ENCODE data around the gene ABCG8. TPM values are rescaled to one million over a fixed set of nuclear protein-coding genes. Genes with fewer than 3 reads are reported as not detected.

Gene ABCG8
- polyA plus RNA-seq, 4 donors = 10.5 to 38.9 (median 24.7) TPM

DNA sequence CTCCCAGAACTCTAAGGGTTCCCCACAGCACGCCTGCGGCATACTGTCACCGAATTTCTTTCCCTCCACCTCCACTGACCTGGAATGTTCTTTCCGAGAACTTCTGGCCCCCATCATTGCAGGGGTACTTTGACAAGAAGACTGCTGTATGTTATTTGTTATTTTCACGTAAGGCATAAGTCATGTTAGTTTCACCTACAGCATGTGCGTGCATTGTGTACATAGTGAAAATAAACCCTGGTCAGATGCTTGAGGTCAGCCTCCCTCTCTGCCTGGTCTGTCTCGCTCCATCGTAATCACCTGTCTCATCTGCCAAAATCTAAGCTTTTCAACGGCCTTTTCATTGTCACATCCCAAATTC is 4.1 kb downstream of the ABCG8 start:
- H3K36me3 ChIP-seq (ENCODE audit: control insufficient read depth in 3 of 3, insufficient read depth in 2 of 3, low read depth in 1 of 3, low read length in 3 of 3) = peaks cover 0 to 41% (median 6%) of the 10 kb centered on the region in 3 donors
- H3K27ac ChIP-seq (ENCODE audit: low read depth in 1 of 3, low read length in 2 of 3) = peak overlapping the region in 1 of 3 donors; percentile 2
- H3K27me3 ChIP-seq (ENCODE audit: control insufficient read depth in 3 of 3, insufficient read depth in 3 of 3, low read length in 3 of 3) = no peaks in the 10 kb centered on the region
- no peaks in the 10 kb centered on the region for H3K9me3 ChIP-seq (ENCODE audit: control insufficient read depth in 2 of 2, insufficient read depth in 1 of 2, low read depth in 1 of 2, low read length in 1 of 2)
- peaks cover 0 to 44% (median 3%) of the 10 kb centered on the region in 3 donors for H3K4me1 ChIP-seq (ENCODE audit: control insufficient read depth in 3 of 3, insufficient read depth in 2 of 3, low read depth in 1 of 3, low read length in 2 of 3)
- FAIRE-seq (no peak), DNase-seq (no peak)
- peak overlapping the region in 1 of 3 donors; percentile 80 for H3K4me3 ChIP-seq (ENCODE audit: low read depth in 1 of 3, low read length in 3 of 3)
- 84 to 92% (median 89%) methylated on average over 9 of the region's 9 CpGs for WGBS, 3 donors

- Histone ChIP-seq H3K36me3 (ENCODE audit: control insufficient read depth in 3 of 3, insufficient read depth in 2 of 3, low read depth in 1 of 3, low read length in 3 of 3) (peaks cover 0 to 51% (median 9%) of the 10 kb centered on the region in 3 donors), H3K27ac (ENCODE audit: low read depth in 1 of 3, low read length in 2 of 3) (peak overlapping the region in 1 of 3 donors; percentile 52), H3K9me3 (ENCODE audit: control insufficient read depth in 2 of 2, insufficient read depth in 1 of 2, low read depth in 1 of 2, low read length in 1 of 2) (no peaks in the 10 kb centered on the region), H3K27me3 (ENCODE audit: control insufficient read depth in 3 of 3, insufficient read depth in 3 of 3, low read length in 3 of 3) (no peaks in the 10 kb centered on the region), H3K4me1 (ENCODE audit: control insufficient read depth in 3 of 3, insufficient read depth in 2 of 3, low read depth in 1 of 3, low read length in 2 of 3) (peaks cover 0 to 33% (median 3%) of the 10 kb centered on the region in 3 donors), H3K4me3 (ENCODE audit: low read depth in 1 of 3, low read length in 3 of 3) (no peak overlapping the region)
- FAIRE-seq = no peak
- no peak for DNase-seq
- 78 to 93% (median 86%) methylated on average over 1 of the region's 1 CpG for WGBS, 3 donors
Measured at GRCh38 chr2:43845181-43845580, 6.4 kb downstream of the ABCG8 start.

DNA sequence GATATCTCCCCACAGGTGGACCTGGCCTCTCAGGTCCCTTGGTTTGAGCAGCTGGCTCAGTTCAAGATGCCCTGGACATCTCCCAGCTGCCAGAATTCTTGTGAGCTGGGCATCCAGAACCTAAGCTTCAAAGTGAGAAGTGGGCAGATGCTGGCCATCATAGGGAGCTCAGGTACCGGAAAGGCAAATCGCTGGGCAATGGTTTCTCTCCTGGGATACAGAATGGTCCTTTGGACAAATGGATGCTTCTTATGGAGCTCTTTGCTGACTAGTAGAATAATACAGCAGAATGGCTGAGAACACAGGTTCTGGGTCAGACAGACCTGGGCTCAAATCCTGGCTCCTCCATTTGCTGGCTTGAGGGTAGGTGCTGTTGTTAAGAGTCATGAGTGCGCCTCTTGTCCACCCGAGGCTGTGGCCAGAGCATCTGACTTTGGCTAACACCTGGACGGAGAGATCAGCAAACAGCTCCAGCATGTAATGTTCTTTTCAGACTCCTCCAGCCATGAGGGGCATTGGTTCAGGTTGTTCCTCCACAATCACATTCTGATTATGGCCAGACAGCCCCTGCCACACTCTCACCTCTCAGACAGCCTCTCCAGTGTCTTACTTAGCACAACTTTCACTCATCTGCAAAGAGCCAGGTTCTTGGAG is 7.5 kb downstream of the ABCG8 start:
- Histone ChIP-seq H3K27ac (ENCODE audit: low read depth in 1 of 3, low read length in 2 of 3) (peak overlapping the region in 2 of 3 donors; percentile 1 to 2), H3K36me3 (ENCODE audit: control insufficient read depth in 3 of 3, insufficient read depth in 2 of 3, low read depth in 1 of 3, low read length in 3 of 3) (peaks cover 0 to 47% (median 12%) of the 10 kb centered on the region in 3 donors), H3K4me3 (ENCODE audit: low read depth in 1 of 3, low read length in 3 of 3) (no peak overlapping the region), H3K27me3 (ENCODE audit: control insufficient read depth in 3 of 3, insufficient read depth in 3 of 3, low read length in 3 of 3) (no peaks in the 10 kb centered on the region), H3K9me3 (ENCODE audit: control insufficient read depth in 2 of 2, insufficient read depth in 1 of 2, low read depth in 1 of 2, low read length in 1 of 2) (no peaks in the 10 kb centered on the region), H3K4me1 (ENCODE audit: control insufficient read depth in 3 of 3, insufficient read depth in 2 of 3, low read depth in 1 of 3, low read length in 2 of 3) (peaks cover 0 to 30% (median 3%) of the 10 kb centered on the region in 3 donors)
- 89 to 93% (median 89%) methylated on average over 5 of the region's 5 CpGs for WGBS, 3 donors
- DNase-seq (no peak), FAIRE-seq (no peak)

GRCh38 chr2:43848214-43848613 is 9.4 kb downstream of the ABCG8 start:
- Histone ChIP-seq H3K4me3 (ENCODE audit: low read depth in 1 of 3, low read length in 3 of 3) (no peak overlapping the region), H3K27me3 (ENCODE audit: control insufficient read depth in 3 of 3, insufficient read depth in 3 of 3, low read length in 3 of 3) (no peaks in the 10 kb centered on the region), H3K27ac (ENCODE audit: low read depth in 1 of 3, low read length in 2 of 3) (no peak overlapping the region), H3K9me3 (ENCODE audit: control insufficient read depth in 2 of 2, insufficient read depth in 1 of 2, low read depth in 1 of 2, low read length in 1 of 2) (no peaks in the 10 kb centered on the region), H3K4me1 (ENCODE audit: control insufficient read depth in 3 of 3, insufficient read depth in 2 of 3, low read depth in 1 of 3, low read length in 2 of 3) (peaks cover 0 to 25% (median 3%) of the 10 kb centered on the region in 3 donors), H3K36me3 (ENCODE audit: control insufficient read depth in 3 of 3, insufficient read depth in 2 of 3, low read depth in 1 of 3, low read length in 3 of 3) (peaks cover 0 to 54% (median 14%) of the 10 kb centered on the region in 3 donors)
- FAIRE-seq (no peak), DNase-seq (no peak)
- 77 to 93% (median 87%) methylated on average over 1 of the region's 1 CpG for WGBS, 3 donors

GRCh38 chr2:43851011-43851980 is 12.5 kb downstream of the ABCG8 start:
- peaks cover 0 to 54% (median 16%) of the 10 kb centered on the region in 3 donors for H3K36me3 ChIP-seq (ENCODE audit: control insufficient read depth in 3 of 3, insufficient read depth in 2 of 3, low read depth in 1 of 3, low read length in 3 of 3)
- H3K4me1 ChIP-seq (ENCODE audit: control insufficient read depth in 3 of 3, insufficient read depth in 2 of 3, low read depth in 1 of 3, low read length in 2 of 3) = peaks cover 0 to 9% (median 2%) of the 10 kb centered on the region in 3 donors
- no peak overlapping the region for H3K4me3 ChIP-seq (ENCODE audit: low read depth in 1 of 3, low read length in 3 of 3)
- WGBS, 3 donors = 91 to 94% (median 92%) methylated on average over 20 of the region's 20 CpGs
- H3K27ac ChIP-seq (ENCODE audit: low read depth in 1 of 3, low read length in 2 of 3) = no peak overlapping the region
- no peak for FAIRE-seq
- peaks cover 0 to 4% (median 0%) of the 10 kb centered on the region in 3 donors for H3K27me3 ChIP-seq (ENCODE audit: control insufficient read depth in 3 of 3, insufficient read depth in 3 of 3, low read length in 3 of 3)
- DNase-seq = no peak
- no peaks in the 10 kb centered on the region for H3K9me3 ChIP-seq (ENCODE audit: control insufficient read depth in 2 of 2, insufficient read depth in 1 of 2, low read depth in 1 of 2, low read length in 1 of 2)

DNA sequence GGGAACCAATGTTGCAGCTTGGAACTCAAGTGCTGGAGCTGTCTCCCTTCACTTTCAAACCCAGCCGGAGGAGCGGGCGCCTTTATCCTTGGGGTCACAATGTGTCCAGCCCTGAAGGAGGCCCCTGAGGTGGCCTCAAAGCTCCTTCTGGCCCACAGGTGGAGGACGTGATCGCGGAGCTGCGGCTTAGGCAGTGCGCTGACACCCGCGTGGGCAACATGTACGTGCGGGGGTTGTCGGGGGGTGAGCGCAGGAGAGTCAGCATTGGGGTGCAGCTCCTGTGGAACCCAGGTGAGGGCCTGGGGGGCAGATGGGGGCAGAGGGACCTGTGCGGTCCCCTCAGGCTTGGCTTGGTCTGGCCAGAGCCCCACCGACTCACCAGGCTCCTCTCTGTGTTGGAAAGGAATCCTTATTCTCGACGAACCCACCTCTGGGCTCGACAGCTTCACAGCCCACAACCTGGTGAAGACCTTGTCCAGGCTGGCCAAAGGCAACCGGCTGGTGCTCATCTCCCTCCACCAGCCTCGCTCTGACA is 13.5 kb downstream of the ABCG8 start:
- no peak overlapping the region for H3K27ac ChIP-seq (ENCODE audit: low read depth in 1 of 3, low read length in 2 of 3)
- WGBS, 3 donors = 91 to 97% (median 96%) methylated on average over 19 to 21 of the region's 21 CpGs
- FAIRE-seq = no peak
- DNase-seq = no peak
- peaks cover 0 to 49% (median 14%) of the 10 kb centered on the region in 3 donors for H3K36me3 ChIP-seq (ENCODE audit: control insufficient read depth in 3 of 3, insufficient read depth in 2 of 3, low read depth in 1 of 3, low read length in 3 of 3)
- H3K9me3 ChIP-seq (ENCODE audit: control insufficient read depth in 2 of 2, insufficient read depth in 1 of 2, low read depth in 1 of 2, low read length in 1 of 2) = no peaks in the 10 kb centered on the region
- H3K4me3 ChIP-seq (ENCODE audit: low read depth in 1 of 3, low read length in 3 of 3) = no peak overlapping the region
- no peaks in the 10 kb centered on the region for H3K4me1 ChIP-seq (ENCODE audit: control insufficient read depth in 3 of 3, insufficient read depth in 2 of 3, low read depth in 1 of 3, low read length in 2 of 3)
- peaks cover 0 to 4% (median 0%) of the 10 kb centered on the region in 3 donors for H3K27me3 ChIP-seq (ENCODE audit: control insufficient read depth in 3 of 3, insufficient read depth in 3 of 3, low read length in 3 of 3)

DNA sequence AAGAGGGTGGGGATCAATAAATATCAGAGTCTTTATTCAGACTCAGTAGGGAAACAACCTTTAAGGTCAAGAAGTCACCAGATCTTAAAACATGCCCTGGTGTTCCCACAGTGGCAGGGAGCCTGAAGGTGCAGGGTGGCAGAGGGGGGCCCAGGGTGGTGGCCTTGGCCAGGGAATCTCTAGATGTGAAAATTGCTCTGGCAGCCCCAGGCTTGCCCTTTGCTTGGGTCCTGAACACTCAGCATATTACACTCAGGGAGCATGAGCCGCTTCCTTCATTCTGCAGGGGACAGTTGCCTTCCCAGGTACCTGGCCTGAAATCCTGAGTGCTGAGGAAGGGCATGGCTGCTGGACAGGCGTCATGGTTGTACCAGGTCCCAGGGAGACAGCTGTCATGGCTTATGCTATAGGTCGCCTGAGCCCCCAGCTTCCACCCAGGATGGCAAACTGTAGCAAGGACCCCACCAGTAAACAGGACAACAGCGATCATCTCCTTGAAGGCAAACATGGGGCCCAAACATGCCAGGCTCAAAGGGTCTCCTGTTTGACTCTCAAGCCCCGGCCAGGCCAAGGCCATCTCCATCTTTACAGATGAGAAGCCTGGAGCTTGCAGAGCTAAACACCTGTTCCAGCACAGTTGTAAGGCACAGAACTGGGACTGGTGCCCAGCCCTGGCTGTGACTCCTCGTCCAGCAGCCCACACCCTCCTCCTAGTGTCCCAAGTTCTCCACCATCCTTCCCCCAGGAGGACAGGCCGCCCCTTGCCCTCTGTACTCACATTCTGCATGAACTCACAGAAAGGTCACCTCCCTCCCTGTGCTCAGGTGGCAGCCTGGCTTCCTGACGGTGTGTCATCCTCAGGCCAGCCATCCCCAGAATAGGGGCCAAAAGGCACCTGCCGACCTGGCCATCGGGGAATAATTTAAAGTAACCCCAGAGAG is 14.6 kb downstream of the ABCG8 start:
- WGBS, 3 donors = 57 to 76% (median 59%) methylated on average over 10 of the region's 10 CpGs
- Histone ChIP-seq H3K9me3 (ENCODE audit: control insufficient read depth in 2 of 2, insufficient read depth in 1 of 2, low read depth in 1 of 2, low read length in 1 of 2) (no peaks in the 10 kb centered on the region), H3K27me3 (ENCODE audit: control insufficient read depth in 3 of 3, insufficient read depth in 3 of 3, low read length in 3 of 3) (peaks cover 0 to 4% (median 0%) of the 10 kb centered on the region in 3 donors), H3K27ac (ENCODE audit: low read depth in 1 of 3, low read length in 2 of 3) (no peak overlapping the region), H3K4me1 (ENCODE audit: control insufficient read depth in 3 of 3, insufficient read depth in 2 of 3, low read depth in 1 of 3, low read length in 2 of 3) (no peaks in the 10 kb centered on the region), H3K36me3 (ENCODE audit: control insufficient read depth in 3 of 3, insufficient read depth in 2 of 3, low read depth in 1 of 3, low read length in 3 of 3) (peaks cover 0 to 42% (median 14%) of the 10 kb centered on the region in 3 donors), H3K4me3 (ENCODE audit: low read depth in 1 of 3, low read length in 3 of 3) (no peak overlapping the region)
- DNase-seq = peak in 1 of 2 donors; percentile 30
- FAIRE-seq = no peak

Measured in small intestine (tissue), 7 donors.